Activated CD4-positive, CD25-positive, alpha-beta regulatory T cell treated with anti-CD3 and anti-CD28 coated beads, Interleukin-2, amount 50 U/mL, for 16 hours (primary cell): Measurements from ENCODE around the gene IGF1R.
"Not testable (repeated sequence)": the region's sequence is repeated elsewhere in the genome, so short reads cannot be mapped to it uniquely, and the experiment has no call there.

ENCODE experiments used
- DNase-seq: peaks from one replicate; pipeline ENCODE4 v3.0.0-alpha.2; 2020; ENCODE audit warnings: low read depth, low spot score

Gene IGF1R

GRCh38 chr15:98959640-98960007 lies 311.3 kb downstream of the IGF1R start:
- no peak for DNase-seq

GRCh38 chr15:98960555-98961050 lies 312.3 kb downstream of the IGF1R start:
- DNase-seq, result no peak

DNA sequence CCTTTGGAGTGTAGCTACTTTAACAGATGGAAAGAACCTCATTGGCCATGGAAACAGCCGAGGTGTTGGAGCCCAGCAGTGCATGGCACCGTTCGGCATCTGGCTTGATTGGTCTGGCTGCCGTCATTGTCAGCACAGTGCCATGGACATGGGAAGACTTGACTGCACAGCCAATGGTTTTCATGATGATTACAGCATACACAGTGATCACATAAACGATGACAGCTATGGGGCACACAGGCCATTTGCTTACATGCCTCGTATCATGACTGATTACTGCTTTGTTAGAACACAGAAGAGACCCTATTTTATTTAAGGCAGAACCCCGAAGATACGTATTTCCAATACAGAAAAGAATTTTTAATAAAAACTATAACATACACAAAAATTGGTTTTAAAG lies 315.1 kb downstream of the IGF1R start:
- no peak for DNase-seq

- DNase-seq, result no peak
Measured at GRCh38 chr15:98964466-98965133, 316.3 kb downstream of the IGF1R start.

GRCh38 chr15:98965134-98965491 lies 316.8 kb downstream of the IGF1R start:
- not testable (repeated sequence) for DNase-seq

DNA sequence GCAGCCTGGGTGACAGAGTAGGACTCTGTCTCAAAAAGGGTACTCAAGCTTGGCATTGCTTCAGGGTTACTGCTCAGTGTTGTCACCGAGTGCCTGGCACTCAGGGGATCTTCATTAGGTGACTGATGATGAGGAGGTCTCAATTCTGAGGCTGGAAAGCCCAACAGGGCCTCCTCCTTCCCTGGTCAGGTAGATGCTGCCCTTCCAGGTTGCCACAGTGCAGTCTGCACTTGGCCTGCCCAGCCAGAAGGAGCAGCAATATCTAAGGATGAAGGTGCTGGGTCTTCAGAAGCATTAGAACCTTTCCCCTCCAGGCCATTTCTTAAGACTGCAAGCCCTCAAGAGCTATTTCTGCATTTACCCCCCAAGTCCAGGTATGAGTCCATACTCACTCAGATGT lies 317.3 kb downstream of the IGF1R start:
- no peak for DNase-seq

DNA sequence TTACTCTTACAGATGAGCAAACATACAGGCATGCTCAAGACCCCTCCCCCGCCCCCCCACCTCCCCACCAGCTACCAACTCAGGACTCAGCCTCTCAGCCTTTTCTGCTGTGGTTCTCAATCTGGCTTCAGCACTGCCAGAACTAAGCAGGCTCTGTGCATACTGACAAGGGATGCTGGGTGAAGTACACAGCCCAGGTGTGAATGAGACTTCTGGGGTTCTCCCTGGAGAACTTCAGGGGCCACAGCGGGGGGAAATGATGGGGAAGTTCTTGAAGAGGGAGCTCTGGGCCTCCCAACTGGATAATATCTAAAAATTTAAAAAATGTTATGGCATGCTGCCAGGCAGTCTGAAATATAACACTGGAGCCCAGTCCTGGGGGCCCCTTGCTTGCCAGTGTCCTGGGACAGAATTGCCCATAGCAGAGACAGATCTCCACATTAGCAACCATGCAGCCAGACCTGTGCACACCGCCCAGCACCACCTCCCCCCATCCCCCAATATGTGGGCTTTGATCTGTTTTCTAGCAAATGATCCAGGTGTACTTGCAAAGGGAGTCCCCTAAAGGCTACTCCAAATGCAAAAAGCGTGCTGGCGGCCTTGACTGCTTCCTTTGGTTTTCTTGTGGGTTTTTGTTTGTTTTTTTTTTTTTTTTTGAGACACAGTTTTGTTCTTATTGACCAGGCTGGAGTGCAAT lies 317.9 kb downstream of the IGF1R start:
- no peak for DNase-seq

GRCh38 chr15:98967096-98967495 lies 318.8 kb downstream of the IGF1R start:
- DNase-seq, result no peak

DNA sequence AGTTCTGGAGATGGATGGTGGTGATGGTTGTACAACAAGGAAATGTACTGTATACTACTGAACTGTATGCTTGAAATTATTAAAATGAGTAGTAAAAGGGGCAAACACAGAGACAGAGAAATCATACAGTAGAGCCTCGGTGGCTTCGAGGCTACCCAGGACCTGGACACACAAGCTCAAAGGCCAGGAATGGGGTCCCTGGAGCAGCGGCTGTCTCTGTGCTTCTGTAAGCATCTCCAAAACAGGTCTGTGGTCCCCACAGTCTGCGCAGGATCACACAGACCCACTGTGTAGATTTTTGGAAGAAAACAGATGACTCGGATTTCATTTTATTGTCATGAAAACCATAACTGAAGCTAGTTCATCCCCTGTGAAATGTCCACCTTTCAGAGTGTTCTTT lies 319.6 kb downstream of the IGF1R start:
- no peak for DNase-seq

DNA sequence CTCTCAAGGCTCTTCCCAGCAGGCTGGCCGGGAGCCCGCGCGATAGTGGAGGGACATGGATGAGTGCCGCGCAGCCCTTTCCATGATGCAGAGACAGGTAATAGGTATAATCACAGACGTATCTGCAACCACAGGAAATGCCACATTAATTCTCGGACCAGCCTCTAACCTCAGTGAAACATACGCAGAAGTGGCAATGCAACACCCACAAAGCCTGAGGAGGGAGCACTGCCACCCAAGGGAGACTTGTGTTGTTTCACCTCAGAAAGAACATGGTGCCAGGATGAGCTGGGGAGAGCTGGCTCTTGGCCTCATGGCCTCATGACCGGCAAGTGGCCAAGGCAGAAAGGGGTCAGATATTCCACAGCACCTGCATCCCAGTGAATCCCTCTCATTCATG lies 320.2 kb downstream of the IGF1R start:
- DNase-seq, result no peak

- DNase-seq, result no peak
Measured at GRCh38 chr15:98969126-98969735, 320.9 kb downstream of the IGF1R start.

DNA sequence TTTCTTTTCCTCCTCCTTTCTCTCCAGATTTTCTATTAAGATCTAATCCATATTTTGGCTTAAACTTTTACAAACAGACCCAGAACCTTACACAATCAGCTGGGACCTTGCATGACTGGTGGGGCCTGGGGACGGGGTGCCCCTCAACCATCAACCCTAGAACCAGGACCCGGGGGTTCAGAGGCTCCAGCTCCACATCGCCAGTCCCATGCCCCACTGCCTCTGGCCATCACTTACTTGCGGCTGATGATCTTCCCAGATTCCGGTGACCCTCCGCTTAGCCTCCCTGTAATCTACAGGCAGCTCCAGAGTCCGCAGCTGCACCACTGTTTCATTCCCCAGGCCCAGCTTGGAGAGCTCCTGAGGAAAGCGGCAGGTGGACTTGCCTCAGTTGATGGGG lies 322.5 kb downstream of the IGF1R start:
- no peak for DNase-seq

DNA sequence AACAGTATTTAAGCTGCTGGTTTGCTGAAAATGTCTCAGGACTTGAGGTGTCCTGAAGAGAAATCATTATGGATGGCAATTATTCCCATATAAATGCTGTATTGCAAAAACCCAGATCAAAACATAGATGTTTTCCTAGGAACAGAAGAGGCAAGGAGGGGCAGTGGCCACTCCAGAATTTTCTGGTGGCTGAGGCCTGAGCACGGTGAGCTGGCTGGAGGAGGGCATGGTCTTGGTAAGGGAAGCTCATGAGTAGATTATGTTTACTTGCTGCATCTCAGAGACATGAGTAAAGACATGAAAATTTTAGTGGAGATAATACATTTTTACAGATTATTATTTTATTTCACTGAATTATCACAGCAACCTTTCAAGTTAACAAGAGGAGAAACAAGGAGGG lies 328.2 kb downstream of the IGF1R start:
- DNase-seq, result no peak

DNA sequence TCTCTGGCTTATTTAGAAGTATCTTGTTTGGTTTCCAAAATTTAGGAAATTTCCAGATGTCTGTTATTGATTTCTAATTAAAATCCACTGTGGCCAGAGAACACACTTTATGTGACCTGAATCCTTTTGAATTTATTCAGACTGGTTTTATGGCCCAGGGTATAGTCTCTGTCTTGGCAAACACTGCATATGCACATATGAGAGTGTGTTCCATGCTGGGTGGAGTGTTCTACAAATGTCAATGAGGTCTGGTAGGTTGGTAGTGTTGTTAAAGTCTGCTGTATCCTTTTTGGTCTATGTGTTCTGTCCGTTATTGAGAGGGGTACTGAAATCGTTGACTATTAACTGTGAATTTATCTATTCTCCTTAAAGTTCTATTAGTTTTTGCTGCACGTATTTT lies 329.1 kb downstream of the IGF1R start:
- DNase-seq, result no peak

DNA sequence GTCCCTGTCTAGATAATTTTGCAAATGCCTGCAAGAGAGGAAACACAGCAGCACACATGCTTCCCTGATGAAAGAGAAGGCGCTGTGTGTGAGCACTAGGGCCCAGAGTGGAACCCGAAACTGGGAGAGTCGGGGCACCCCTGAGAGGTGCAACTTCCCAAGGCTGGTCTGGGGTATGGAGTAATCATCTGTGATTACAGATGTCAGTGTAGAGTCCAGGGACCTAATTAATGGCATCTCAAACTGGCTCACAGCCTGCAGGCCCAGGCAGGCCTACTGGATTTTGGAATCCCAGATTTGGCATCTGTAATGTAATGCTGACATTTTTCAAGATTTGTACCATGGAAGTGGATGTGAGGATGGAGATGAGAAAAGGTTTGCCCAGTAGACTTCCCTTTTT lies 329.8 kb downstream of the IGF1R start:
- no peak for DNase-seq

DNA sequence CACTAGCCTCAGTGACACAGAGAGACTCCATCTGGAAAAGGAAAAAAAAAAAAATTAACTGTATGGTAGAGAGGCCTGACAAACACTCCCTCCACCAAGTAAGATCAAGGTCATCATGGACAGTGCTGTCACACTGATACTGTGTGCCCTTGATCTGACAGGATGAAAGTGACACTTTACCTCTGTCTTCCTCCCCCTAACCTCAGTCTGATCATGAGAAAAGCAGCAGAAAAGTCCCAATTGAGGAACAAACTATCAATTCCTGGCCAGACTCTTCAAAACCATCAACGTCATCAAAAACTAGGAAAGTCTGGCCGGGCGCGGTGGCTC lies 332.5 kb downstream of the IGF1R start:
- DNase-seq, result no peak

- no peak for DNase-seq
Measured at GRCh38 chr15:98981851-98982722, 333.7 kb downstream of the IGF1R start.

DNA sequence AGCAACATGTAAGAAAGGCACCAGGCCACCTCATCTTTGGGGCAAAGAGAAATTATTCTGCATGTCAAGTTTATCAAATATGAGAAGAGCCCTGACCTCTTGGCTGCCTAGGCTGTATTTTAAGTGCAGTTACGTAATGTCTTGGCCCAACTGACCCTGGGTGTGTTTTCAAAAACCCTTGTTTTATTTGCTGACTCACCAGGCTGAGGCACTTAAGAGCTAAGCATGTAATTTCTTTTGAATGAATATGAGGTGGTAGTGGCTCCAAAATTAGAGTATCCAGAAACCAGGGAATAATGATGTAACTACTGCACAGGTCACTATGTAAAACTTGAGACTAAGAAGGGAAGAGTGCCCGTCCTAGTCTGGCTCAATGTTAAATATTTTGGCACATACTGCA lies 335.0 kb downstream of the IGF1R start:
- no peak for DNase-seq

- no peak for DNase-seq
Measured at GRCh38 chr15:98986281-98986680, 337.9 kb downstream of the IGF1R start.

DNA sequence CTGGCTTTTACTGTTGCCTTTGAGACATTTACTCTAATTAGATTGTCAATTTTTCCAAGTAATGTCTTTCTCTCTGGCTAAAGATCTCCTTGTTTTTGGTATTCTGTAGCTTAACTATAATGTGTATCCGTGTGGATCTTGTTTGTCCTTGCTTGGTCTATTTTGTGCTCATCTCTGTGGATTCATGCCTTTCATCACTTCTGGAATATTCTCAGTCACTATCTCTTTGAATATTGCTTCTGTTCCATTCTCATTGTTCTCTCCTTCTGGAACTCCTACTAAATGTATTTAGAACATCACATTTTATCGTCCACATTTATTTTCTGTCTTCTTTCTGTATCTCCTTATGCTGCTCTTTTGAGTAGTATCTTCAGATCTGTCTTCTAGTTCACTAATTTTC lies 346.6 kb downstream of the IGF1R start:
- DNase-seq, result no peak

DNA sequence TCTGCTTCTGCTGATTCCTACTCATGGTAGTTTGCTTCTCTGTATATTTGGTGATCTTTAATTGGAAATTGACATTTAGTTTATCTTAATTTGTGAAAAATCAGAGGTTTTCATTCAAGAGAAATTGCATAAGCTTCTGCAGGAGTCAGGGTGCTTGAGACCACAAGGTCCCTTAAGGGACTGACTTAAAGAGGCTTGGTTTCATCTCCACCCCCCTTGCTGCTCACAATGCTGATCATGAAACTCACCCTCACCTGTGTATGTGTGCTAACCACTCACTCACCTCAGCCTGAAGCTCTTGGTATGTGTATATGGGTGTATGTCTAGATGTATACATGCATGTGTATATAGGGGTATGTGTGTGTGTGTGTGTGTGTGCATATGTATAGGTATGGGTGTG lies 347.8 kb downstream of the IGF1R start:
- DNase-seq, result no peak

DNA sequence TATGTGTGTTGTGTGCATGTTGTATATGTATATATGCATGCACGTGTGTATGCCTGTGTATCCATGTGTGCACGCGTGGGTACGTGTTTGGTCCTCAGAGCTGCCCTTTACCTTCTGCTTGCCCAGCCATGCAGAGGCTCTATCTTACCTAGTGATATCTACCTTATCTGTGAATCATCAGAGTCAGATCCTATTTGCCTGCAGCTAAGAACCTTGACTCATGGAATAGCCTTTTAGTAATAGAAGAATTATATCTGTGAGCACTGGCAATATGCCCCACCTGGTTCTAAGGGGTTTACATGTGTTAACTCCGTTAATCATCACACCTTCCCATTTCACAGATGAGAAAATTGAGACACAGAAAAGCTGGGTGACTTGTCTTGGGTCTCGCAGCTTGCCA lies 348.3 kb downstream of the IGF1R start:
- DNase-seq, result no peak
